Stimulated activated CD8-positive, alpha-beta memory T cell treated with anti-CD3 and anti-CD28 coated beads, Interleukin-7, amount 100 ng/mL, for 24 hours (primary cell): ENCODE data around the gene NHP2.

Experiments used
- DNase-seq: peaks from one replicate; pipeline ENCODE4 v3.0.0-alpha.2; 2020; ENCODE audit warnings: low read depth

The NHP2 gene

GRCh38 chr5:178174456-178174855 lies 20.8 kb upstream of the NHP2 start:
- DNase-seq: no peak

DNA sequence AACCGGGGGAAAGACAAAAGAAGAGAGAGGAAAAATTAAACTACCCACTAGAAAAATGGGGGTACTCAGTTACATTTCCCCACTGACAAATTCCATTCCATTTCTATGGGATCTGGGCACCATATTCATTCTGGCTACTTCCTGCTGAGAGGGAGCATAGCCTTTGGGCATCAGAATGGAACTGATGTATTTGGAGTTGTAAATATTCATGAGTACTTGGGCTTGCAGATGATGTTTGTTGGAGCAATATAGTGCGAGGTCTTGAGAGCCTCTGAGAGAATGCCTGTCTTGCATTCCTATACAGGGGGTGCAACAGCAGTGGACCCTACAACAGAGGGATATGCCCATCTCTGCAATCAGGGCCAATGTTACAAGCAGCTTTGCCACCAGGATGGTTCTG lies 16.8 kb upstream of the NHP2 start:
- DNase-seq: no peak

GRCh38 chr5:178165581-178165980 lies 11.9 kb upstream of the NHP2 start:
- no peak for DNase-seq

- peak; percentile 88 for DNase-seq
Observed at GRCh38 chr5:178163772-178164735, 10.4 kb upstream of the NHP2 start.

GRCh38 chr5:178162481-178162880 lies 8.8 kb upstream of the NHP2 start:
- no peak for DNase-seq

GRCh38 chr5:178160176-178160575 lies 6.5 kb upstream of the NHP2 start:
- no peak for DNase-seq

- no peak for DNase-seq
Observed at GRCh38 chr5:178155065-178155464, 1.4 kb upstream of the NHP2 start.

DNA sequence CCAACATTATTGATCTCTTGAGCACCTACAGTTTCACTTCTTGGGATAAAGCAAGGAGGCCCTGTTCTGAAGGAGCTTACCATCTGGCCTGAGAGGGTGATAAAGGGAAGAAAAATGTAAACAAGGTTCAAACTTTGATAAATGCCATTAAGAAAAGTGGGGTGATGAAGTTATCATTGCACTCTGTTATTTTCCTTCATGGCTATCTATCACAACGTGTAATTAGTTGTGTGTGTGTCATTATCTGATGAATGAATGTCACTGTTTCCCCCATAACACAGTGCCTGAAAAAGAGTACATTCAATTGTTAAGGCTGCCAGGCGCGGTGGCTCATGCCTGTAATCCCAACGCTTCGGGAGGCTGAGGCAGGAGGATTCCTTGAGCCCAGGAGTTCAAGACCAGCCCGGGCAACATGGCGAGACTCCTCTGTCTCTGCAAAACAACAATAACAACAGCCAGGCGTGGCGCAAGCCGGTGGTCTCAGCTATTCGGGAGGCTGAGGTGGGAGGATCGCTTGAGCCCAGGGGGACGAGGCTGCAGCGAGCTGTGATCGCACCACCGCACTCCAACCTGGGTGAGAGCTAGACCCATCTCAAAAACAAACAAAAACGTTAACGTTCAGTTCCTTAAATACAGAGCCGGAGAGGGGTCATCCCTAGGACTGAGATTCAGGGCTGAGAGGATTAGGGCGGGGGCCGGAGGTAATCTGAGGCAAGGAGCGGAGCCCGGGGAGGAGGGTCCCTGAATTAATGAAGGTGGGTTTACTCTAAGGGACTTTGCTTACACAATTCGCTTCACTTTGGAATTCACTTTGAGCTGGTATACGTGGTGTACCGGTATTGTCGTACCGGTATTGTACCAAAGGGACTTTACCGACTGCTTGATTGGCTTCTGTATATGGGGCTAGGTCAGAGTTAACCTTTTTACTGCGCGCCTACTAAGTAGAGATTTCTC lies 917 bp downstream of the NHP2 start:
- no peak for DNase-seq

DNA sequence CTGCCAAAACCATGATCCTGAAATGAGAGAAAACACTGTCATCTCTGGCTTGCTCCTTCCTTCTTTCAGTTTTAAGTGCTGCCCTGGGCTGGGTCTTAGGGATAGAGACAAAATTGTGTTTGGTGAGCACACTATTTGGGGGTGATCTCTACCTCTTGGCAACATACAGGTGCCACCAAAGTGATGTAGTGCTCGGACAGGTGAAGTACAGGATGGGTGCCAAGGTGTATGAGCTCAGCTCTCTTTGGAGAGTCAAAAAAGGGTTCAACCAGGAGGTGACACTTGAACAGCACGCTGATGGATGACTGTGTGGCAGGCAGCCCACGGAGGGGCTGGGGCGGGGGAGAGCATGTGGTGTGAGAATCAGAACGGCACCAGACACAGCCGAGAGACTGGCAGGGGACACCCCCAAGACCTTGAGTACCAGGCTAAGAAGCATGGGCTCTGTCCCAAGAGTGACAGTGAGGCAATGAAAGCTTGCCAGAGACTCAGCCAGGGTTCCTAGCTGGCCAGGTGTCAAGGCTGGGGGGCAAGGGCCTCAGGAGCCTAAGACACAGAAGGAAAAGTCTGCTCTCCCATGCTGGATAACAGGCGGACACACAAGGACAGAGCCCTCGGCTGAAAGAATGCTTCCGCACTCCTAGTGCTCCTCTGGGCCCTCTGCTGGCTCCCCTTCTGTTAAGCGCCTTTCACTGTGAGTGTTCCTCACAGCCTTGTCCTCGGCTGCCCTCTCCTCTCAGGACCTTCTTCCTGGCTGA lies 2.5 kb downstream of the NHP2 start:
- no peak for DNase-seq

GRCh38 chr5:178149199-178149932 lies 4.3 kb downstream of the NHP2 start:
- DNase-seq: no peak

DNA sequence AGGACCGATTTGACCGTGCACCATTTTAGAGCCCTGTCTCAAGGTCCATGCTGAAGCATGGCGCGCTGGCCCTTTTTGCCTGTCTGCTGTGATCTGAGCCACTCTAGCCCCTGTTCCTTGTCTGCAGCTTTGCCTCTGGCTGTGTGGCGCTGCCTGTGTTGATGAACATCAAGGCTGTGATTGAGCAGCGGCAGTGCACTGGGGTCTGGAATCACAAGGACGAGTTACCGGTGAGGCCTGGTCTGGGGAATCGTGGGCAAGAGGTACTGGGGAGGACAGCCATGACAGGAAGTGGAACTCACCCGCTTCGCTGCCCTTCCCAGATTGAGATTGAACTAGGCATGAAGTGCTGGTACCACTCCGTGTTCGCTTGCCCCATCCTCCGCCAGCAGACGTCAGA lies 6.3 kb downstream of the NHP2 start:
- DNase-seq: no peak

DNA sequence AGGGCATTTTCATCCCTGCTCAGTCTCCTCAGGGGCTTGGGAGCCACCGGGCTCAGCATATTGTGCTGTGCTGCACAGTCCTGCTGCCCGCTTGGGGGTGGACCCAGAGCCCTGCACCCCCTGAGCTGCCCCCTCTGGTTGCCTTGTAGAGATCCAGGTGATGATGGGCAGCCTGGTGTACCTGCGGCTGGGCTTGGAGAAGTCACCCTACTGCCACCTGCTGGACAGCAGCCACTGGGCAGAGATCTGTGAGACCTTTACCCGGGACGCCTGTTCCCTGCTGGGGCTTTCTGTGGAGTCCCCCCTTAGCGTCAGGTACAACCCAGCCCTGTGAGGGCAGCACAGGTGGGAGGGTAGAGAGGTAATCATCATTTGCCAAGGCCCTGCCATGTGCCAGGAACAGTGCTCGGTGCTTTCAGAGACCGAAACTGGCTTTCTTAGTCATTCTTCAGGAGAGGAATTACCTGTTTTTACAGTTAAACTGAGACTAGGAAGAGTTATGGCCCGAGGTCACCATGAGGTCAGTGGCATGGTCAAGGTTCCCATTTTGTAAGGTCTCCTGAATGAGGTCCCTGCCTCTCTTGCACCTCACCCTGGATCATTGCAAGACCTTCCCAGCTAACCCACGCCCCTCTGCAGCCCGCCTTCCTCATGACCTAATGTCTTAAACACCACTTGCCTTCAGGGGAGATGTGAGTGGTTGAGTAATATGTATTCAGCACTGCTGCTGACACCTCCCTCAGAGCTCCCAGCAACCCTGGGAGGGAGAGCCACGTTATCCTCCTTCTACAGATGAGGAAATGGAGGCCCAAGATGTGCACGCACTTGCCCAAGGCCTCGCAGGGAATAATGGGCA lies 7.5 kb downstream of the NHP2 start:
- DNase-seq: peak; percentile 52

DNA sequence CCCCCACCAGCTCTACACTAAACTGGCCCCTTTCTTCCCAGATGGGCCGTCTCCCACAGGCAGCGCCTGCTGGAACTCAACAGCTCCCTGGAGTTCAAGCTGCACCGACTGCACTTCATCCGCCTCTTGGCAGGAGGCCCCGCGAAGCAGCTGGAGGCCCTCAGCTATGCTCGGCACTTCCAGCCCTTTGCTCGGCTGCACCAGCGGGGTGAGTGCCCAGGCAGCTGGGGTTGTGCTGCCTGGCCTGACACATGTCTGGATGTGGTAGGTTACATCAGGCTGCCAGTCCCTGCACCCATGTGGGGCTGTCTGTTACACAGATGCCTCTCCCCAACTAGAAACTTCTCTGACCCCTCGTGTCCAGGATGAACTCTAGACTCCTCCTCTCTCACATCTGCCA lies 9.8 kb downstream of the NHP2 start:
- no peak for DNase-seq

DNA sequence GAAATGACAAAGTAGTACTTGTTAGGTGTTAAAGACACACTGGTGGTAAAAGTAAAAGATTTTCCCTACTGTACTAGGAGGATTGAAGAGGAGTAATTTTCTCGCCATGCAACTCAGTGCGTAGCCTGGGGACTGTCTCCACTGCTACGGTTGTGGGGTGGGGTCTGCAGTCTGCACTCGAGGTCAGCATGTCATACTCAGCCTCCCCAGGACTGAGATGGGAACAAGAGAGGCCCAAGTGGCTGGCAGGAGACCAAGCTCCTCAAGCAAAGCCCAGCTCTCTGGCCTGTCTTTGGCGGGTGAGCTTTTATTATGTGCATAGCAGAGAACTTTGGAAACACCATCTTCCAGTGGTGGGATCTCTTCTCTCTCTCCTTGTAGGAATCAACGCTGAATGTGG lies 10.4 kb downstream of the NHP2 start:
- no peak for DNase-seq

DNA sequence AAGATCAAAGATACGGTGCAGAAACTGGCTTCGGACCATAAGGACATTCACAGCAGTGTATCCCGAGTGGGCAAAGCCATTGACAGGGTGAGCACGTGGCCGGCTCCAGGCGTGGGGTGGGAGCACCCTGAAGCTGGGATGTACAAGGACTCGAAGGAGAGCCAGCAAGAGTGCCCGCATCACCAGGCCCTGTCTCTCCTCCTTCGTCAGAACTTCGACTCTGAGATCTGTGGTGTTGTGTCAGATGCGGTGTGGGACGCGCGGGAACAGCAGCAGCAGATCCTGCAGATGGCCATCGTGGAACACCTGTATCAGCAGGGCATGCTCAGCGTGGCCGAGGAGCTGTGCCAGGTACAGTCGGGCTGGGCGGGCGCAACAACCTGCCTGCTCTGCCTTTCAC lies 11.0 kb downstream of the NHP2 start:
- no peak for DNase-seq

DNA sequence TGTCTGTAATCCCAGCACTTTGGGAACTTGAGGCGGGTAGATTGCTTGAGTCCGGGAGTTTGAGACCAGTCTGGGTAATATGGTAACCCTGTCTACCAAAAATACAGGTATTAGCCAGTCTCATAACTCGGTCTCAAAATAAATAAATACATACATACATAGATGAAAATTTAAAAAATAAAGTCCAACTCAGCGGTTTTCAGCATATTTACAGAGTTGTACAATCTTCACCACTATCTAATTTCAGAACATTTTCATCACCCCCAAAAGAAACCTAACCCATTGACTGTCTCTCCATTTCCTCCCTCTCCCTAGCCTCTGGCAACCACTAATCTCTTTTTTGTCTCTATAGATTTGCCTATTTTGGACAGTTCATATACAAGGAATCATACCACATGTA lies 12.1 kb downstream of the NHP2 start:
- DNase-seq: no peak

- no peak for DNase-seq
Observed at GRCh38 chr5:178137991-178138390, 15.7 kb downstream of the NHP2 start.

GRCh38 chr5:178136990-178137389 lies 16.7 kb downstream of the NHP2 start:
- DNase-seq: no peak

DNA sequence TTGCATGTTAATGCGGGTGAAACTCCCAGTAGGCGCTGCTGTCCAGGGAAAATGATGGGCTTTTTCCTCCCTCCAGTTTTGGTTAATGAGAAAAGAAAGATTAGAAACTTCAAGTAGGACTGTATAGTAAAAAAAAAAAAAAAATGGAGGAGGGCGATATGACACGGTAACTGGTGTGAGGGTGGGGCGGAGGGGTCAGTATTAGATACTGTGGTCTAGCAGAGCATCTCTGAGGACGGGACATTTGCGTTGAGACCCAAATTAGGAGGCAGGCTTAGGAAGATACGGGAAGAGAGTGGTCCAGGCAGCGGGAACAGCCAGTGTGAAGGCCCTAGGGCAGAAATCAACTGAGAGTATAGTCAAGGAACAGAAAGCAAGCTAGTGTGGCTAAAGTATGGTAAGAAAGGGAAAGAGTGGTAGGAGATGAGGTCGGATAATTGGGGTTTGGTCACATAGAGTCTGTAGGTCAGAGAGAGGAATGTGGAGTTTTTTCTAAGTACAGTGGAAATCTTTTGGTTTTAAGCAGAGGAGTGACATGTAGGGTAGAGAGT lies 22.2 kb downstream of the NHP2 start:
- DNase-seq: no peak
